ENCODE results near the gene OR6K6. TPM values are rescaled to one million over a fixed set of nuclear protein-coding genes. Genes with fewer than 3 reads are reported as not detected.
A peak's percentile ranks its signal among the peaks of the same experiment; 100 is the strongest.

Gene OR6K6
- total RNA-seq, 1 donor from 2014 or later, result not detected

GRCh38 chr1:158730453-158730852, 24.1 kb upstream of the OR6K6 start:
- no peak for DNase-seq
- no peak overlapping the region for H3K4me3 ChIP-seq
- no peak overlapping the region for H3K27ac ChIP-seq
- no peak for TF ChIP-seq CTCF (IDR thresholded peaks at IDR 0.05)
- intact Hi-C loops (cut with DNase I), result no loop called here
- H3K36me3 ChIP-seq, result no peaks in the 10 kb centered on the region
- H3K27me3 ChIP-seq (ENCODE audit: low read depth), result no peaks in the 10 kb centered on the region
- ATAC-seq, result no peak
- H3K9me3 ChIP-seq, result no peaks in the 10 kb centered on the region
- no peaks in the 10 kb centered on the region for H3K4me1 ChIP-seq

GRCh38 chr1:158731707-158732106, 22.8 kb upstream of the OR6K6 start:
- TF ChIP-seq CTCF (IDR thresholded peaks at IDR 0.05), result no peak
- Histone ChIP-seq H3K36me3 (no peaks in the 10 kb centered on the region), H3K9me3 (no peaks in the 10 kb centered on the region), H3K27me3 (ENCODE audit: low read depth) (no peaks in the 10 kb centered on the region), H3K27ac (no peak overlapping the region), H3K4me1 (no peaks in the 10 kb centered on the region), H3K4me3 (no peak overlapping the region)
- DNase-seq (no peak), ATAC-seq (no peak)
- intact Hi-C loops (cut with DNase I), result no loop called here

GRCh38 chr1:158732524-158732923, 22.0 kb upstream of the OR6K6 start:
- H3K27ac ChIP-seq, result no peak overlapping the region
- DNase-seq, result no peak
- intact Hi-C loops (cut with DNase I), result no loop called here
- no peak for ATAC-seq
- no peak overlapping the region for H3K4me3 ChIP-seq
- no peak for TF ChIP-seq CTCF (IDR thresholded peaks at IDR 0.05)
- no peaks in the 10 kb centered on the region for H3K36me3 ChIP-seq
- H3K27me3 ChIP-seq (ENCODE audit: low read depth), result no peaks in the 10 kb centered on the region
- no peaks in the 10 kb centered on the region for H3K4me1 ChIP-seq
- no peaks in the 10 kb centered on the region for H3K9me3 ChIP-seq

- DNase-seq (no peak), ATAC-seq (peak in 1 of 2 donors; percentile 49)
- no peaks in the 10 kb centered on the region for H3K4me1 ChIP-seq
- no peaks in the 10 kb centered on the region for H3K9me3 ChIP-seq
- H3K27me3 ChIP-seq (ENCODE audit: low read depth), result no peaks in the 10 kb centered on the region
- intact Hi-C loops (cut with DNase I), result no loop called here
- TF ChIP-seq CTCF (IDR thresholded peaks at IDR 0.05), result no peak
- H3K27ac ChIP-seq, result no peak overlapping the region
- no peak overlapping the region for H3K4me3 ChIP-seq
- H3K36me3 ChIP-seq, result no peaks in the 10 kb centered on the region
Observed at GRCh38 chr1:158735848-158736247, 18.7 kb upstream of the OR6K6 start.

- H3K27ac ChIP-seq, result no peak overlapping the region
- ATAC-seq, result no peak
- no peaks in the 10 kb centered on the region for H3K9me3 ChIP-seq
- intact Hi-C loops (cut with DNase I), result no loop called here
- no peak for TF ChIP-seq CTCF (IDR thresholded peaks at IDR 0.05)
- DNase-seq, result no peak
- H3K4me1 ChIP-seq, result no peaks in the 10 kb centered on the region
- H3K36me3 ChIP-seq, result no peaks in the 10 kb centered on the region
- H3K4me3 ChIP-seq, result no peak overlapping the region
- peaks cover 4% of the 10 kb centered on the region for H3K27me3 ChIP-seq (ENCODE audit: low read depth)
Observed at GRCh38 chr1:158752155-158752712, 2.3 kb upstream of the OR6K6 start.

Data from lower lobe of right lung (tissue), 2 donors.